Measurements from ENCODE around the gene SENP8.

The SENP8 gene

DNA sequence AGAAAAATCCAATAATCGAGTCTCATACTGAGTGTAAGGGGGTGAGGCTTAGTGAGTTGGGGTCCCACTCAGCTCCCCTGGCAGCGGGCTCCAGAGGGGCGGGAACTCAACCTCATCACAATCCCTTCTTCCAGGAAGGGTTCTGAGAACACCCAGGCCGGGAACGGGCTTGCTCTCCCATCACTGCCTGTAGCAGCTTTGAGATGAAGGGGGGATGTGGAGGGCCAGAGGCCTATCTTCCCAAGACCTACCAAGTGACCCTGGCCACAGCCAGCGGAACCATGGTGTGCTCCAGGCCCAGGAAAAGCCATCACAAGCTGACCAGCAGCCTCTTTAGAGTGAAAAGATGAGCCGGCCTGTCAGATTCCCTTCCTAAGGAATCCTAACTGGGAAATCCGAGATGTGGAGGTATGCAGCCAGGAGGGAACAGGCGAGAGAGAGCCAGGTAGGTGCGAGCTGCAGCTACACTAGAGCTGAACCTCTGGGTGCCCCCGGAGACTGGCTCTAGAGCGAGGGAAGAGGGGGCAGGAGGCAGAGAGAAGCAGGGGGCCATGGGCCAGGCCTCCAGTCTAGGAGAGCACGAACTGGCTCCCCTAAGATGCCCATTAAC, 60.9 kb downstream of the SENP8 start:
- TF ChIP-seq FOXP2 (optimal IDR thresholded peaks at IDR 0.05; ENCODE audit: borderline replicate concordance, extremely low read depth, extremely low read length, insufficient read depth) (no peak), POLR2AphosphoS5 (IDR thresholded peaks at IDR 0.05; ENCODE audit: low read depth, low read length) (no peak), TAF1 (IDR thresholded peaks at IDR 0.05; ENCODE audit: borderline replicate concordance, insufficient read depth, low read length) (no peak), REST (IDR thresholded peaks at IDR 0.05; ENCODE audit: insufficient read depth in 1 of 2, low read depth in 2 of 2, low read length in 2 of 2) (no peak), SIN3A (IDR thresholded peaks at IDR 0.05; ENCODE audit: borderline replicate concordance, insufficient read depth, low read length) (no peak)

DNA sequence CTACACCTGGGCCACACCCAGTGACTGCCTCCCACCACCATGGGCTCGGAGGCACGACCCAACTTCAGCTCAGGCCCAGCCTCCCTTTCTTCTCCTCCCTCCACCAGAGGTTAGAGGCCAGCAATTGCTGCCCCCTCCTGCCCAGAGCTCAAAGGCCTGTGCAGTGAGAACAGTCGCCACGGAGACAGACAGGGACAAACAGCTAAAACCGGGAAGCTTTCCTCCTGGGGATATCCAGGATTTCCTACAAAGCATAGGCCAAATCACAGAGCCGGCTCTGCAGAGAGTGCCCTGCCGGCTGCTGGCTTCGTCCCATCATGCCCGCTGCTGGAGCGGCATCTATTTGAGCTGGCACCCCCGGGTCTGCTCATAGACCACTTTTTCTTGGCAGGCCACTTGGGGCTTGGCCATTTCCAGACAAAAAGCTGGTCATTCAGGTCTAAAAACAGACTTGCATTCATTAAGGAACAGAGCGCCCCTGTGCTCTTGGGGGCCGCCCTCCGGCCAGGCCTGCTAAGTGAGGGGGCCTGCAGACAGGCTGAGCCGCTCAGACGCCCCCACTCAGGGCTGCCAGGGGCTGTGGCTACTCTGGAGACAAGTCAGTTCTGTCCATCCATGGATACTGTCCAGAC, 61.9 kb downstream of the SENP8 start:
- TF ChIP-seq POLR2AphosphoS5 (IDR thresholded peaks at IDR 0.05; ENCODE audit: low read depth, low read length) (no peak), FOXP2 (optimal IDR thresholded peaks at IDR 0.05; ENCODE audit: borderline replicate concordance, extremely low read depth, extremely low read length, insufficient read depth) (no peak), REST (IDR thresholded peaks at IDR 0.05; ENCODE audit: insufficient read depth in 1 of 2, low read depth in 2 of 2, low read length in 2 of 2) (no peak), TAF1 (IDR thresholded peaks at IDR 0.05; ENCODE audit: borderline replicate concordance, insufficient read depth, low read length) (no peak), SIN3A (IDR thresholded peaks at IDR 0.05; ENCODE audit: borderline replicate concordance, insufficient read depth, low read length) (no peak)

GRCh38 chr15:72180761-72181324, 62.6 kb downstream of the SENP8 start:
- TF ChIP-seq REST (IDR thresholded peaks at IDR 0.05; ENCODE audit: insufficient read depth in 1 of 2, low read depth in 2 of 2, low read length in 2 of 2) = no peak
- no peak for TF ChIP-seq SIN3A (IDR thresholded peaks at IDR 0.05; ENCODE audit: borderline replicate concordance, insufficient read depth, low read length)
- no peak for TF ChIP-seq TAF1 (IDR thresholded peaks at IDR 0.05; ENCODE audit: borderline replicate concordance, insufficient read depth, low read length)
- TF ChIP-seq POLR2AphosphoS5 (IDR thresholded peaks at IDR 0.05; ENCODE audit: low read depth, low read length) = no peak
- TF ChIP-seq FOXP2 (optimal IDR thresholded peaks at IDR 0.05; ENCODE audit: borderline replicate concordance, extremely low read depth, extremely low read length, insufficient read depth) = no peak

DNA sequence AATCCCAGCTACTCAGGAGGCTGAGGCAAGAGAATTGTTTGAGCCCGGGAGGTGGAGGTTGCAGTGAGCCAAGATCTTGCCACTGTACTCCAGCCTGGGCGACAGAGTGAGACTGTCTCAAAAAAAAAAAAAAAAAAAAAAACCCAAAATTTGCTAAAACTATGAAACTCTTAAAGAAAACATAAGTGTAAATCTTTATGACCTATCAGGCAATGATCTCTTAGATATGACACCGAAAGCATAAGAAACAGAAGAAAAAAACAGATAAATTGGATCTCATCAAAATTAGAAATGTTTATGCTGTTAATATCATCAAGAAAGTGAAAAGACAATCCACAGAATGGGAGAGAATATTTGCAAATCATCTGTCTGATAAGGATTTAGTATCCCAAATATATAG, 64.0 kb downstream of the SENP8 start:
- TF ChIP-seq FOXP2 (optimal IDR thresholded peaks at IDR 0.05; ENCODE audit: borderline replicate concordance, extremely low read depth, extremely low read length, insufficient read depth) = no peak
- TF ChIP-seq REST (IDR thresholded peaks at IDR 0.05; ENCODE audit: insufficient read depth in 1 of 2, low read depth in 2 of 2, low read length in 2 of 2) = no peak
- TF ChIP-seq TAF1 (IDR thresholded peaks at IDR 0.05; ENCODE audit: borderline replicate concordance, insufficient read depth, low read length) = no peak
- no peak for TF ChIP-seq SIN3A (IDR thresholded peaks at IDR 0.05; ENCODE audit: borderline replicate concordance, insufficient read depth, low read length)

All from PFSK-1 (cell line).